H1 (cell line): ENCODE data around the gene SIGLEC10. TPM values are rescaled to one million over a fixed set of nuclear protein-coding genes. Genes with fewer than 3 reads are reported as not detected.

Source experiments
- BCL11A ChIP-seq, 2 experiments: IDR thresholded peaks; one replicate each; pipeline ENCODE4 v1.6.1; 2011; ENCODE audit warnings: low read depth in 2 of 2, low read length in 2 of 2, mild to moderate bottlenecking in 2 of 2
- JUND ChIP-seq: IDR thresholded peaks from 2 replicates; pipeline ENCODE4 v1.6.1; 2011; ENCODE audit warnings: mild to moderate bottlenecking, improper control_type of control experiment, low read length
- KDM1A ChIP-seq: fragments of 200-600, 300-600 bp; sonication (generic); IDR thresholded peaks from 2 replicates; pipeline ENCODE4 v1.7.1; 2016; ENCODE audit warnings: mild to moderate bottlenecking, low read length, borderline replicate concordance
- SIN3A ChIP-seq, 2 experiments: IDR thresholded peaks in 1 of 2; conservative IDR thresholded peaks in 1 of 2; 2 replicates each; pipeline ENCODE4 v1.6.1; 2011 to 2012; ENCODE audit warnings: low read length in 2 of 2, improper control_type of control experiment in 1 of 2, low read depth in 1 of 2, mild to moderate bottlenecking in 1 of 2
- polyA plus RNA-seq, 7 experiments: library from polyadenylated mRNA; depleted of rRNA in 3 of 7; stranded (reverse) in 5 of 7; unstranded in 2 of 7; fragments of >200 nt in 5 of 7; fragments of 200-250 nt in 2 of 7; gene quantifications; 1 replicate in 5 of 7; 2 replicates in 1 of 7; 4 replicates in 1 of 7; pipeline versions ENCODE4 v1.2.1 to v1.2.3, GENCODE V29; 2011 to 2013; ENCODE audit warnings: missing spikeins in 2 of 7, mixed read lengths in 2 of 7
- total RNA-seq: library from RNA; stranded (reverse); fragmentation: NEBNext Ultra II Directional; extraction: Animal tissue kit (Norgen Biotek cat#: 25700); gene quantifications from 2 replicates; pipeline ENCODE4 v1.2.1, GENCODE V29; 2021
- TF ChIP-seq, protein P1 (sequence below): fragments of 300-600 bp; sonication (generic); IDR thresholded peaks from 2 replicates; pipeline ENCODE4 v1.7.1; 2012; ENCODE audit warnings: low read length, moderate library complexity, mild to moderate bottlenecking, inconsistent platforms; ENCODE audit not compliant: insufficient replicate concordance
- TF ChIP-seq, protein P2 (sequence below): IDR thresholded peaks from 2 replicates; pipeline ENCODE4 v1.6.1; 2011; ENCODE audit warnings: low read depth, mild to moderate bottlenecking, low read length; ENCODE audit not compliant: insufficient read depth
- TF ChIP-seq, protein P3 (sequence below): IDR thresholded peaks from 2 replicates; pipeline ENCODE4 v1.6.1; 2011; ENCODE audit warnings: low read length, improper control_type of control experiment

SIGLEC10 gene
- total and polyA plus RNA-seq, 2 of the 8 experiments (the other 6 are each of a cell fraction or from before 2014, with no cell fraction given): 0.06 TPM; not detected in 1

DNA sequence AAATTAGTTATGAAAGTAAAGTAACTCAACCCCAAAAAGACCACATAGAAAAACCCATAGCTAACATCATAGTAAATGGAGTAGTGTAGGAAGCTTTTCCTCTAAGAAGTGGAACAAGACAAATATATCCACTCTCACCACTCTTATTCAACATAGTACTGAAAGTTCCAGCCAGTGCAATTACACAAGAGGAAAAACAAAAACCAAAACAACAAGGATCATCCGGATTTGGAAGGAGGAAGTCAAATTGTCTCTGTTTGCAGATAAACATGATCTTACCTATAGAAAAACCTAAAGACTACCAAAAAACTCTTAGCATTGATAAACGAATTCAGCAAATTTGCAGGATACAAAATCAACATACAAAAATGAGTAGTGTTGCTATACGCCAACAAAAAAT lies 49.3 kb upstream of the SIGLEC10 start (continued):
- TF ChIP-seq, protein P1, sequence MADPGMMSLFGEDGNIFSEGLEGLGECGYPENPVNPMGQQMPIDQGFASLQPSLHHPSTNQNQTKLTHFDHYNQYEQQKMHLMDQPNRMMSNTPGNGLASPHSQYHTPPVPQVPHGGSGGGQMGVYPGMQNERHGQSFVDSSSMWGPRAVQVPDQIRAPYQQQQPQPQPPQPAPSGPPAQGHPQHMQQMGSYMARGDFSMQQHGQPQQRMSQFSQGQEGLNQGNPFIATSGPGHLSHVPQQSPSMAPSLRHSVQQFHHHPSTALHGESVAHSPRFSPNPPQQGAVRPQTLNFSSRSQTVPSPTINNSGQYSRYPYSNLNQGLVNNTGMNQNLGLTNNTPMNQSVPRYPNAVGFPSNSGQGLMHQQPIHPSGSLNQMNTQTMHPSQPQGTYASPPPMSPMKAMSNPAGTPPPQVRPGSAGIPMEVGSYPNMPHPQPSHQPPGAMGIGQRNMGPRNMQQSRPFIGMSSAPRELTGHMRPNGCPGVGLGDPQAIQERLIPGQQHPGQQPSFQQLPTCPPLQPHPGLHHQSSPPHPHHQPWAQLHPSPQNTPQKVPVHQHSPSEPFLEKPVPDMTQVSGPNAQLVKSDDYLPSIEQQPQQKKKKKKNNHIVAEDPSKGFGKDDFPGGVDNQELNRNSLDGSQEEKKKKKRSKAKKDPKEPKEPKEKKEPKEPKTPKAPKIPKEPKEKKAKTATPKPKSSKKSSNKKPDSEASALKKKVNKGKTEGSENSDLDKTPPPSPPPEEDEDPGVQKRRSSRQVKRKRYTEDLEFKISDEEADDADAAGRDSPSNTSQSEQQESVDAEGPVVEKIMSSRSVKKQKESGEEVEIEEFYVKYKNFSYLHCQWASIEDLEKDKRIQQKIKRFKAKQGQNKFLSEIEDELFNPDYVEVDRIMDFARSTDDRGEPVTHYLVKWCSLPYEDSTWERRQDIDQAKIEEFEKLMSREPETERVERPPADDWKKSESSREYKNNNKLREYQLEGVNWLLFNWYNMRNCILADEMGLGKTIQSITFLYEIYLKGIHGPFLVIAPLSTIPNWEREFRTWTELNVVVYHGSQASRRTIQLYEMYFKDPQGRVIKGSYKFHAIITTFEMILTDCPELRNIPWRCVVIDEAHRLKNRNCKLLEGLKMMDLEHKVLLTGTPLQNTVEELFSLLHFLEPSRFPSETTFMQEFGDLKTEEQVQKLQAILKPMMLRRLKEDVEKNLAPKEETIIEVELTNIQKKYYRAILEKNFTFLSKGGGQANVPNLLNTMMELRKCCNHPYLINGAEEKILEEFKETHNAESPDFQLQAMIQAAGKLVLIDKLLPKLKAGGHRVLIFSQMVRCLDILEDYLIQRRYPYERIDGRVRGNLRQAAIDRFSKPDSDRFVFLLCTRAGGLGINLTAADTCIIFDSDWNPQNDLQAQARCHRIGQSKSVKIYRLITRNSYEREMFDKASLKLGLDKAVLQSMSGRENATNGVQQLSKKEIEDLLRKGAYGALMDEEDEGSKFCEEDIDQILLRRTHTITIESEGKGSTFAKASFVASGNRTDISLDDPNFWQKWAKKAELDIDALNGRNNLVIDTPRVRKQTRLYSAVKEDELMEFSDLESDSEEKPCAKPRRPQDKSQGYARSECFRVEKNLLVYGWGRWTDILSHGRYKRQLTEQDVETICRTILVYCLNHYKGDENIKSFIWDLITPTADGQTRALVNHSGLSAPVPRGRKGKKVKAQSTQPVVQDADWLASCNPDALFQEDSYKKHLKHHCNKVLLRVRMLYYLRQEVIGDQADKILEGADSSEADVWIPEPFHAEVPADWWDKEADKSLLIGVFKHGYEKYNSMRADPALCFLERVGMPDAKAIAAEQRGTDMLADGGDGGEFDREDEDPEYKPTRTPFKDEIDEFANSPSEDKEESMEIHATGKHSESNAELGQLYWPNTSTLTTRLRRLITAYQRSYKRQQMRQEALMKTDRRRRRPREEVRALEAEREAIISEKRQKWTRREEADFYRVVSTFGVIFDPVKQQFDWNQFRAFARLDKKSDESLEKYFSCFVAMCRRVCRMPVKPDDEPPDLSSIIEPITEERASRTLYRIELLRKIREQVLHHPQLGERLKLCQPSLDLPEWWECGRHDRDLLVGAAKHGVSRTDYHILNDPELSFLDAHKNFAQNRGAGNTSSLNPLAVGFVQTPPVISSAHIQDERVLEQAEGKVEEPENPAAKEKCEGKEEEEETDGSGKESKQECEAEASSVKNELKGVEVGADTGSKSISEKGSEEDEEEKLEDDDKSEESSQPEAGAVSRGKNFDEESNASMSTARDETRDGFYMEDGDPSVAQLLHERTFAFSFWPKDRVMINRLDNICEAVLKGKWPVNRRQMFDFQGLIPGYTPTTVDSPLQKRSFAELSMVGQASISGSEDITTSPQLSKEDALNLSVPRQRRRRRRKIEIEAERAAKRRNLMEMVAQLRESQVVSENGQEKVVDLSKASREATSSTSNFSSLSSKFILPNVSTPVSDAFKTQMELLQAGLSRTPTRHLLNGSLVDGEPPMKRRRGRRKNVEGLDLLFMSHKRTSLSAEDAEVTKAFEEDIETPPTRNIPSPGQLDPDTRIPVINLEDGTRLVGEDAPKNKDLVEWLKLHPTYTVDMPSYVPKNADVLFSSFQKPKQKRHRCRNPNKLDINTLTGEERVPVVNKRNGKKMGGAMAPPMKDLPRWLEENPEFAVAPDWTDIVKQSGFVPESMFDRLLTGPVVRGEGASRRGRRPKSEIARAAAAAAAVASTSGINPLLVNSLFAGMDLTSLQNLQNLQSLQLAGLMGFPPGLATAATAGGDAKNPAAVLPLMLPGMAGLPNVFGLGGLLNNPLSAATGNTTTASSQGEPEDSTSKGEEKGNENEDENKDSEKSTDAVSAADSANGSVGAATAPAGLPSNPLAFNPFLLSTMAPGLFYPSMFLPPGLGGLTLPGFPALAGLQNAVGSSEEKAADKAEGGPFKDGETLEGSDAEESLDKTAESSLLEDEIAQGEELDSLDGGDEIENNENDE: no peak
- no peak for TF ChIP-seq JUND
- TF ChIP-seq, protein P2, sequence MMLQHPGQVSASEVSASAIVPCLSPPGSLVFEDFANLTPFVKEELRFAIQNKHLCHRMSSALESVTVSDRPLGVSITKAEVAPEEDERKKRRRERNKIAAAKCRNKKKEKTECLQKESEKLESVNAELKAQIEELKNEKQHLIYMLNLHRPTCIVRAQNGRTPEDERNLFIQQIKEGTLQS: no peak
- no peak for TF ChIP-seq SIN3A (conservative IDR thresholded peaks at IDR 0.05 in 1 of 2, IDR thresholded peaks at IDR 0.05 in 1 of 2; ENCODE audit: low read depth in 1 of 2, low read length in 2 of 2)
- TF ChIP-seq BCL11A (IDR thresholded peaks at IDR 0.05; ENCODE audit: low read depth in 2 of 2, low read length in 2 of 2): no peak
- no peak for TF ChIP-seq KDM1A
- TF ChIP-seq, protein P3, sequence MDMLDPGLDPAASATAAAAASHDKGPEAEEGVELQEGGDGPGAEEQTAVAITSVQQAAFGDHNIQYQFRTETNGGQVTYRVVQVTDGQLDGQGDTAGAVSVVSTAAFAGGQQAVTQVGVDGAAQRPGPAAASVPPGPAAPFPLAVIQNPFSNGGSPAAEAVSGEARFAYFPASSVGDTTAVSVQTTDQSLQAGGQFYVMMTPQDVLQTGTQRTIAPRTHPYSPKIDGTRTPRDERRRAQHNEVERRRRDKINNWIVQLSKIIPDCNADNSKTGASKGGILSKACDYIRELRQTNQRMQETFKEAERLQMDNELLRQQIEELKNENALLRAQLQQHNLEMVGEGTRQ: no peak
- TF ChIP-seq, all 59 proteins: peak for 0
